ENCODE measurements around the gene PLEKHA4. TPM values are rescaled to one million over a fixed set of nuclear protein-coding genes. Genes with fewer than 3 reads are reported as not detected.

The PLEKHA4 gene
- total RNA-seq, 2 donors from 2014 or later, result 6.6 to 7.0 TPM

DNA sequence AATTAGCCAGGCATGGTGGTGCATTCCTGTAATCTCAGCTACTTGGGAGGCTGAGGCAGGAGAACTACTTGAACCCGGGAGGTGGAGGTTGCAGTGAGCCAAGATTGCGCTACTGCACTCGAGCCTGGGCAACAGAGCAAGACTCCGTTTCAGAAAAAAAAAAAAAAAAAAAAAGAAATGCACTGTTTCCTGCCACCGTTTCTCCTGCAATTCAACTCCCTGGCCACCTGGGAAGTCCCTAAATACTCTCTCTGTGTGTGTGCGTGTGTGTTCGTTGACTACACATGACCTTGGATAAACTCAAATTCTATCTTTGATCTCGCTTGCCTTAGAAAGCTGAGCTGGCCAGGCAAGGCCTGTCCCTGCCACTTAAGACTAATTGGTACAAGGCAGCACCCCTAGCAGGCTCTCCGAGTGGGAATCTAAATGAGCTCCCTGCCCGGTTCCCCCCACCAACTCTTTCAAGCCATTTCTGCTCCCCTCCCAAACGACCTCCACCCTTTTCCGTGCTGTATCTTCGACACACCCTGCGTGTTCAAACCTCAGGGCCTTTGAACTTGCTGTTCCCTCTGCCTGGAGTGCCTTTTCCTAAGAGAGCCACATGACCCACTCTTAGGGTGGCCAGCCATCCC lies 52.4 kb downstream of the PLEKHA4 start:
- WGBS, 2 experiments (ENCODE audit: insufficient coverage in 1 of 2, insufficient read length in 1 of 2), result 76 to 86% methylated on average over 9 to 14 of the region's 14 CpGs
- no peaks in the 10 kb centered on the region for H3K27me3 Mint-ChIP-seq (ENCODE audit: insufficient read depth)
- TF ChIP-seq, protein P1, sequence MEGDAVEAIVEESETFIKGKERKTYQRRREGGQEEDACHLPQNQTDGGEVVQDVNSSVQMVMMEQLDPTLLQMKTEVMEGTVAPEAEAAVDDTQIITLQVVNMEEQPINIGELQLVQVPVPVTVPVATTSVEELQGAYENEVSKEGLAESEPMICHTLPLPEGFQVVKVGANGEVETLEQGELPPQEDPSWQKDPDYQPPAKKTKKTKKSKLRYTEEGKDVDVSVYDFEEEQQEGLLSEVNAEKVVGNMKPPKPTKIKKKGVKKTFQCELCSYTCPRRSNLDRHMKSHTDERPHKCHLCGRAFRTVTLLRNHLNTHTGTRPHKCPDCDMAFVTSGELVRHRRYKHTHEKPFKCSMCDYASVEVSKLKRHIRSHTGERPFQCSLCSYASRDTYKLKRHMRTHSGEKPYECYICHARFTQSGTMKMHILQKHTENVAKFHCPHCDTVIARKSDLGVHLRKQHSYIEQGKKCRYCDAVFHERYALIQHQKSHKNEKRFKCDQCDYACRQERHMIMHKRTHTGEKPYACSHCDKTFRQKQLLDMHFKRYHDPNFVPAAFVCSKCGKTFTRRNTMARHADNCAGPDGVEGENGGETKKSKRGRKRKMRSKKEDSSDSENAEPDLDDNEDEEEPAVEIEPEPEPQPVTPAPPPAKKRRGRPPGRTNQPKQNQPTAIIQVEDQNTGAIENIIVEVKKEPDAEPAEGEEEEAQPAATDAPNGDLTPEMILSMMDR (conservative IDR thresholded peaks at IDR 0.05), result peak; percentile 31
- Histone ChIP-seq H3K27ac (ENCODE audit: low read depth, low read length) (no peak overlapping the region), H3K27me3 (ENCODE audit: control insufficient read depth, insufficient read depth, low read length, poor library complexity, severe bottlenecking) (no peaks in the 10 kb centered on the region), H3K36me3 (ENCODE audit: control insufficient read depth, insufficient read depth, low read length) (peaks cover 9% of the 10 kb centered on the region), H3K4me3 (ENCODE audit: low read length) (no peak overlapping the region), H3K9me3 (ENCODE audit: control insufficient read depth, low read length) (no peaks in the 10 kb centered on the region), H3K4me1 (ENCODE audit: control insufficient read depth, insufficient read depth, low read length) (peaks cover 7% of the 10 kb centered on the region), H3K9ac (ENCODE audit: extremely low read depth, low read length, poor library complexity, severe bottlenecking) (no peak overlapping the region)
- H3K27ac Mint-ChIP-seq, result no peak overlapping the region
- H3K36me3 Mint-ChIP-seq (ENCODE audit: low read depth), result peaks cover 11% of the 10 kb centered on the region
- DNase-seq, result no peak
- H3K4me1 Mint-ChIP-seq, result peaks cover 17% of the 10 kb centered on the region
- no peak overlapping the region for H3K4me3 Mint-ChIP-seq
- H3K9me3 Mint-ChIP-seq, result no peaks in the 10 kb centered on the region

DNA sequence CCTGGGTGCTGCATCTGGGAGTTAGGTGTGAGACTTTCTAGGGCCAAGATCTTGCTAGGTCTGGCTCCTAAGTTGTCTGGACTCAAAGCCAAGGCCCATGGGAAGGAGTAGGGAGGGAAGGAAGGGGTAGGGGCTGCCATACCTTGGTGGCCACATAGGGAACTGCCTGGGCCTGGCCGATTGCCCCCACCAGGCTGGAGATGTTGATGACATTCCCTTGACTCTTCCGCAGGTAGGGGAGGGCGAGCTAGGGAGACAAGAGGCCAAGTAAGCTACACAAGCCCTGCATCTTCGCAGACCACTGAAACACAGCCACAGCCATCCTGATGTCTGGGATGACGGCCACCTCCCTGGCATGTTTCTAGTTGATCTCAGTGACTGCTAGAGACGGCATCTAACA lies 53.5 kb downstream of the PLEKHA4 start:
- peaks cover 21% of the 10 kb centered on the region for H3K4me1 Mint-ChIP-seq
- H3K9me3 Mint-ChIP-seq, result no peaks in the 10 kb centered on the region
- peaks cover 9% of the 10 kb centered on the region for H3K36me3 ChIP-seq (ENCODE audit: control insufficient read depth, insufficient read depth, low read length)
- TF ChIP-seq, protein P1 (conservative IDR thresholded peaks at IDR 0.05), result peak; percentile 32
- no peak overlapping the region for H3K9ac ChIP-seq (ENCODE audit: extremely low read depth, low read length, poor library complexity, severe bottlenecking)
- no peak overlapping the region for H3K27ac ChIP-seq (ENCODE audit: low read depth, low read length)
- no peak overlapping the region for H3K4me3 ChIP-seq (ENCODE audit: low read length)
- H3K27me3 Mint-ChIP-seq (ENCODE audit: insufficient read depth), result peaks cover under 1% of the 10 kb centered on the region
- H3K27me3 ChIP-seq (ENCODE audit: control insufficient read depth, insufficient read depth, low read length, poor library complexity, severe bottlenecking), result no peaks in the 10 kb centered on the region
- peaks cover 11% of the 10 kb centered on the region for H3K36me3 Mint-ChIP-seq (ENCODE audit: low read depth)
- no peak for DNase-seq
- no peaks in the 10 kb centered on the region for H3K9me3 ChIP-seq (ENCODE audit: control insufficient read depth, low read length)
- H3K4me3 Mint-ChIP-seq, result no peak overlapping the region
- 92 to 93% methylated on average over 5 to 6 of the region's 6 CpGs for WGBS, 2 experiments (ENCODE audit: insufficient coverage in 1 of 2, insufficient read length in 1 of 2)
- H3K27ac Mint-ChIP-seq, result peak overlapping the region; percentile 76
- H3K4me1 ChIP-seq (ENCODE audit: control insufficient read depth, insufficient read depth, low read length), result peaks cover 7% of the 10 kb centered on the region

DNA sequence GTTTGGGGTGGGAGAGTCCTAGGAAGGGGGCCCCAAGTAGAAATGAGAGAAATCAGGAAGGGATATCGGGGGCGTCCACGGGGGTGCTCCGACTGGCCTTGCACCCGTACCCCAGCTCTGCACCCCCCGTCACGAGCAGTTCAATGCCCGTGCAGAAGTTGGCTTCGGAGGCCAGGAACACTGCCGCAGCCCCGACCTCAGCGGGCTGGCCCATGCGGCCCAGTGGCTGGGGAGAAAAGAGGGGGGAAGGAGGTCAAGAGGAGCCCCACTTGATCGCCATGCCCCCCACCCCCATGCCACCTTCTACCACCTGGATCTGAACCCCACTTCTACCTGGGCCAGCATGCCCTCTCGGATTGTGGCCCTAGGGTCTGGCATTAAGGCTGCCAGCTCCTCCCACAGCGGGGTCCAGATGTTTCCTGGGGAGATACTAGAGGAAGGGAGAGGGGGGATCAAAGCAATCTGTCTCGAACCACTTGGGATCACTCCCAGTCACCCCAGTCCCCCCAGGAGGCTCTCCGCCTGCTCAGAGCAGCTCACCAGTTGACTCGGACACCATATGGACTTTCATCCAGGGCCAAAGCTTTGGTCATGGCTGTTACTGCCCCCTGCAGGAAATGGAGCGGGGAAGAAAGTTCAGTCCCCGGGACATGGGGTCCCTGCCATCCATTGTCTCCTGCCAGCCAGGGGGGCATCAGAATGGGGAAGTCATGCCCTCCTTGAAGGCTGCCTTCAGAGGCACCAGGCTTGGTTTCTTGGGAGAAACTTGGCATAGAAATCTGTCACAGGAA lies 55.1 kb downstream of the PLEKHA4 start:
- H3K27me3 ChIP-seq (ENCODE audit: control insufficient read depth, insufficient read depth, low read length, poor library complexity, severe bottlenecking), result no peaks in the 10 kb centered on the region
- H3K9me3 ChIP-seq (ENCODE audit: control insufficient read depth, low read length), result no peaks in the 10 kb centered on the region
- H3K27me3 Mint-ChIP-seq (ENCODE audit: insufficient read depth), result peaks cover 3% of the 10 kb centered on the region
- H3K27ac Mint-ChIP-seq, result peak overlapping the region; percentile 97
- H3K27ac ChIP-seq (ENCODE audit: low read depth, low read length), result no peak overlapping the region
- WGBS, 2 experiments (ENCODE audit: insufficient coverage in 1 of 2, insufficient read length in 1 of 2), result 89 to 96% methylated on average over 11 to 20 of the region's 21 CpGs
- no peak overlapping the region for H3K9ac ChIP-seq (ENCODE audit: extremely low read depth, low read length, poor library complexity, severe bottlenecking)
- peaks cover 7% of the 10 kb centered on the region for H3K4me1 ChIP-seq (ENCODE audit: control insufficient read depth, insufficient read depth, low read length)
- H3K4me1 Mint-ChIP-seq, result peaks cover 27% of the 10 kb centered on the region
- no peaks in the 10 kb centered on the region for H3K9me3 Mint-ChIP-seq
- DNase-seq, result peak; percentile 77
- no peak overlapping the region for H3K4me3 ChIP-seq (ENCODE audit: low read length)
- peaks cover 5% of the 10 kb centered on the region for H3K36me3 Mint-ChIP-seq (ENCODE audit: low read depth)
- H3K4me3 Mint-ChIP-seq, result peak overlapping the region; percentile 70
- peaks cover 9% of the 10 kb centered on the region for H3K36me3 ChIP-seq (ENCODE audit: control insufficient read depth, insufficient read depth, low read length)
- TF ChIP-seq, protein P1 (conservative IDR thresholded peaks at IDR 0.05), result peak; percentile 73
